Measurements from ENCODE around the gene PDGFRB. TPM values are rescaled to one million over a fixed set of nuclear protein-coding genes. Genes with fewer than 3 reads are reported as not detected.

The PDGFRB gene
- total and polyA plus RNA-seq, 2 of the 8 experiments (the other 6 are each of a cell fraction or from before 2014, with no cell fraction given): 4.2 to 13.7 TPM

GRCh38 chr5:150140830-150141229, 14.8 kb downstream of the PDGFRB start (continued):
- TF ChIP-seq CHD7 (IDR thresholded peaks at IDR 0.05; ENCODE audit: insufficient replicate concordance, low read length) (no peak), TCF12 (IDR thresholded peaks at IDR 0.05; ENCODE audit: low read depth, low read length) (no peak), BCL11A (IDR thresholded peaks at IDR 0.05; ENCODE audit: low read depth in 2 of 2, low read length in 2 of 2) (no peak), TAF7 (optimal IDR thresholded peaks at IDR 0.05; ENCODE audit: borderline replicate concordance, low read depth, low read length) (no peak), SP1 (IDR thresholded peaks at IDR 0.05; ENCODE audit: low read depth, low read length) (no peak), RXRA (IDR thresholded peaks at IDR 0.05; ENCODE audit: insufficient read depth, low read depth, low read length) (no peak), BACH1 (IDR thresholded peaks at IDR 0.05; ENCODE audit: low read length) (no peak), ZNF274 (IDR thresholded peaks at IDR 0.05; ENCODE audit: borderline replicate concordance, extremely low read depth, low read length) (no peak), JUN (IDR thresholded peaks at IDR 0.05; ENCODE audit: low read depth, low read length) (no peak), CHD2 (IDR thresholded peaks at IDR 0.05; ENCODE audit: low read length) (no peak), RBBP5 (IDR thresholded peaks at IDR 0.05; ENCODE audit: borderline replicate concordance, low read depth, low read length) (no peak), HDAC6 (IDR thresholded peaks at IDR 0.05; ENCODE audit: low read depth, low read length) (no peak), MAFK (IDR thresholded peaks at IDR 0.05; ENCODE audit: low read depth, low read length) (no peak)

Data from H1 (cell line).